A549 treated with GW870086 at 1 μM for 4 hours (cell line): ENCODE results near the gene KRTAP2-4. TPM values are rescaled to one million over a fixed set of nuclear protein-coding genes. Genes with fewer than 3 reads are reported as not detected.

Experiments used
- total RNA-seq: library from RNA; stranded (reverse); fragments of 200-300 nt; extraction: Qiagen RNA extraction; gene quantifications from 5 replicates; pipeline ENCODE4 v1.2.3, GENCODE V29; 2022; ENCODE audit warnings: low read depth

Gene KRTAP2-4, protein sequence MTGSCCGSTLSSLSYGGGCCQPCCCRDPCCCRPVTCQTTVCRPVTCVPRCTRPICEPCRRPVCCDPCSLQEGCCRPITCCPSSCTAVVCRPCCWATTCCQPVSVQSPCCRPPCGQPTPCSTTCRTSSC
- total RNA-seq: not detected in 5 replicates

GRCh38 chr17:41065829-41066624 is at the start of gene KRTAP2-4:
TSS of gene KRTAP2-4 (minus strand) at chr17:41065879. CDS start at chr17:41065845, 34 bp downstream.

GRCh38 chr17:41105347-41105746 is 39.7 kb upstream of the KRTAP2-4 start, which contains the start of gene KRTAP4-9:
TSS of gene KRTAP4-9 (plus strand) at chr17:41105389. CDS start at chr17:41105389, 0 bp downstream.

GRCh38 chr17:41101586-41102259 is 36.0 kb upstream of the KRTAP2-4 start, which contains the start of gene KRTAP4-16:
TSS of gene KRTAP4-16 (minus strand) at chr17:41102209. CDS start at chr17:41102209, 0 bp downstream.

GRCh38 chr17:41098042-41098441 is 32.4 kb upstream of the KRTAP2-4 start, which contains the start of gene KRTAP4-8:
TSS of gene KRTAP4-8 (minus strand) at chr17:41098142. CDS start at chr17:41098084, 58 bp downstream.

DNA sequence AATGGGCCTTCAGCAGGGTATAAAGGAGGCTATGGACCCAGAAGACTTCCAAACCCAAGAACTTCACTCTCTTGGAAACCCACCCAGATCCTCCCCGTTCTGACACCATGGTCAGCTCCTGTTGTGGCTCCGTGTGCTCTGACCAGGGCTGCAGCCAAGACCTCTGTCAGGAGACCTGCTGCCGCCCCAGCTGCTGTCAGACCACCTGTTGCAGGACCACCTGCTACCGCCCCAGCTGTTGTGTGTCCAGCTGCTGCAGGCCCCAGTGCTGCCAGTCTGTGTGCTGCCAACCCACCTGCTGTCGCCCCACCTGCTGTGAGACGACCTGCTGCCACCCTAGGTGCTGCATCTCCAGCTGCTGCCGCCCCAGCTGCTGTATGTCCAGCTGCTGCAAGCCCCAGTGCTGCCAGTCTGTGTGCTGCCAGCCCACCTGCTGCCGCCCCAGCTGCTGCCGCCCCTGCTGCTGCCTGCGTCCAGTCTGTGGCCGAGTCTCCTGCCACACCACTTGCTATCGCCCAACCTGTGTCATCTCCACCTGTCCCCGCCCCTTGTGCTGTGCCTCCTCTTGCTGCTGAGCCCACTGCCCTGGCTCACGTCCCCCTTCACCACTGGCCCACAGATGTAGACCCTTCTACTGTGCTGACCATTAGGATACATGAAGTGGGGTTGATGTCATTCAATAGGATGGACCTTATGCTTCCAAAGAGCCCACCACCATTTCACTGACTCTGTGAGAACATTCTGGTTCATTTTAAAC is 18.6 kb upstream of the KRTAP2-4 start, which contains the start of gene KRTAP4-7:
KRTAP4-7 (plus strand) TSS at position 51 of the 757 bp plus-strand sequence; CDS start at position 108, 57 bp downstream.

GRCh38 chr17:41060052-41060604 is 5.6 kb downstream of the KRTAP2-4 start, which contains the start of gene KRTAP2-3:
TSS of gene KRTAP2-3 (minus strand) at chr17:41060114. CDS start at chr17:41060050, 64 bp downstream.

GRCh38 chr17:41055130-41055529 is 10.5 kb downstream of the KRTAP2-4 start, which contains the start of gene KRTAP2-2:
TSS of gene KRTAP2-2 (minus strand) at chr17:41055230. CDS start at chr17:41055211, 19 bp downstream.

GRCh38 chr17:41046735-41047465 is 18.8 kb downstream of the KRTAP2-4 start, which contains the start of gene KRTAP2-1:
TSS of gene KRTAP2-1 (minus strand) at chr17:41047316. CDS start at chr17:41047267, 49 bp downstream.

GRCh38 chr17:41040783-41041571 is 24.7 kb downstream of the KRTAP2-4 start, which contains the start of gene KRTAP1-1:
TSS of gene KRTAP1-1 (minus strand) at chr17:41041450. CDS start at chr17:41041397, 53 bp downstream.

DNA sequence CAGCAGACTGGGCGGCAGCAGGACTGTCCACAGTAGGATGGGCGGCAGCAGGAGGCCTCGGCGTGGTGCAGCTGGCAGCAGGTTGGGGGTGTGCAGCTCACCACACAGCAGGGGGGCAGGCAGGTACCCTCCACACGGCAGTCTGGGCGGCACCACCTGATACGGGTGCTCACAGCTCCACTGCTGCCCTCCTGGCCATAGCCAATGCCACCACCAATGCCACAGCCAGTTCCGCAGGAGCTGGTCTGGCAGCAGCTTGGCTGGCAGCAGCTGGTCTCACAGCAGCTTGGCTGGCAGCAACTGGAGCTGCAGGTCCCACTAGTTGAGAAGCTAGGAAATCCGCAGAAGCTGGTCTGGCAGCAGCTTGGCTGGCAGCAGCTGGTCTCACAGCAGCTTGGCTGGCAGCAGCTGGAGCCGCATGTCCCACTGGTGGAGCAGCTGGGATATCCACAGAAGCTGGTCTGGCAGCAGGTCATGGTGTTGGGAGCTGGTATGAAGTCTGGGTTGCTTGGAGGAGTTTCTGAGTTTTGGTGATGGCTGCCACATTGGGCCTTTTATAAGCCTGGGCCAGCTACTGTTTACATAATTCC is 31.2 kb downstream of the KRTAP2-4 start, which contains the start of gene KRTAP1-3:
KRTAP1-3 (minus strand) TSS at position 529 of the 590 bp plus-strand sequence; CDS start at position 476, 53 bp downstream.

GRCh38 chr17:41029633-41030245 is 35.9 kb downstream of the KRTAP2-4 start, which contains the start of gene KRTAP1-4:
TSS of gene KRTAP1-4 (minus strand) at chr17:41030195. CDS start at chr17:41030078, 117 bp downstream.

DNA sequence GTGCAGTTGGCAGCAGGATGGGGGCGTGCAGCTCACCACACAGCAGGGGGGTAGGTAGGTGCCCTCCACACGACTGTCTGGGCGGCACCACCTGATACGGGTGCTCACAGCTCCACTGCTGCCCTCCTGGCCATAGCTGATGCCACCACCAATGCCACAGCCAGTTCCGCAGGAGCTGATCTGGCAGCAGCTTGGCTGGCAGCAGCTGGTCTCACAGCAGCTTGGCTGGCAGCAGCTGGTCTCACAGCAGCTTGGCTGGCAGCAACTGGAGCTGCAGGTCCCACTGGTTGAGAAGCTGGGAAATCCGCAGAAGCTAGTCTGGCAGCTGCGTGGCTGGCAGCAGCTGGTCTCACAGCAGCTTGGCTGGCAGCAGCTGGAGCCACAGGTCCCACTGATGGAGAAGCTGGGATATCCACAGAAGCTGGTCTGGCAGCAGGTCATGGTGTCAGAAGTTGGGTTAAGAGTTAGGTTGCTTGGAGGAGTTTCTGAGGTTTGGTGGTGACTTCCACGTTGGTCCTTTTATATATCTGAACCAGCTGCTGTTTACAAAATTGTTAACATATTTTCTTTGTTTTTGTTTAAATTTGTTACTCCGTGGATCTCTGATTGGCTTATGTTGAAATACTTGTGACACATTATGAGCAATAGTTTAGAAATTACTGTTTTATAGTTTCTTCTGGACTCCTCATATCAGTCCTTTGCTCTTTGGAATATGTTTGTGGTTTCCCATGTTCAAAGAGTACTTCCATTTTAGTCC is 38.8 kb downstream of the KRTAP2-4 start, which contains the start of gene KRTAP1-5:
KRTAP1-5 (minus strand) TSS at position 494 of the 757 bp plus-strand sequence; CDS start at position 441, 53 bp downstream.

Other genes with a start within 250 kb of the KRTAP2-4 start
- gene KRT10, start 243.3 kb downstream of the KRTAP2-4 start, total RNA-seq: 93.1 to 121 TPM (median 103 TPM) in 5 replicates
- not detected in 5 replicates for gene KRT12, start 198.7 kb downstream of the KRTAP2-4 start, total RNA-seq
- 0.10 to 0.53 TPM (median 0.27 TPM) in 5 replicates for gene KRT20, start 180.6 kb downstream of the KRTAP2-4 start, total RNA-seq
- 0.14 to 0.19 TPM in 2 of 5 replicates, not detected in the others for gene KRT23, start 128.2 kb downstream of the KRTAP2-4 start, total RNA-seq
- not detected in 5 replicates for gene KRT39, start 98.9 kb downstream of the KRTAP2-4 start, total RNA-seq
- gene KRT40, start 81.6 kb downstream of the KRTAP2-4 start, total RNA-seq: not detected in 5 replicates
- not detected in 5 replicates for gene KRTAP3-3, start 71.7 kb downstream of the KRTAP2-4 start, total RNA-seq
- gene KRTAP3-2, start 66.0 kb downstream of the KRTAP2-4 start, total RNA-seq: 0.28 to 0.34 TPM (median 0.31 TPM) in 3 of 5 replicates, not detected in the others
- not detected in 5 replicates for gene KRTAP3-1, start 56.8 kb downstream of the KRTAP2-4 start, total RNA-seq
- not detected in 5 replicates for gene KRTAP1-5, start 38.7 kb downstream of the KRTAP2-4 start, total RNA-seq
- gene KRTAP1-4, start 35.7 kb downstream of the KRTAP2-4 start, total RNA-seq: not detected in 5 replicates
- 0.15 TPM in 1 of 5 replicates, not detected in the others for gene KRTAP1-3, start 31.0 kb downstream of the KRTAP2-4 start, total RNA-seq
- gene KRTAP1-1, start 24.4 kb downstream of the KRTAP2-4 start, total RNA-seq: not detected in 5 replicates
- gene KRTAP2-1, start 18.6 kb downstream of the KRTAP2-4 start, total RNA-seq: not detected in 5 replicates
- not detected in 5 replicates for gene KRTAP2-2, start 10.6 kb downstream of the KRTAP2-4 start, total RNA-seq
- gene KRTAP2-3, start 5.8 kb downstream of the KRTAP2-4 start, total RNA-seq: not detected in 5 replicates
- gene KRTAP4-7, start 18.3 kb upstream of the KRTAP2-4 start, total RNA-seq: not detected in 5 replicates
- not detected in 5 replicates for gene KRTAP4-8, start 32.3 kb upstream of the KRTAP2-4 start, total RNA-seq
- not detected in 5 replicates for gene KRTAP4-16, start 36.3 kb upstream of the KRTAP2-4 start, total RNA-seq
- not detected in 5 replicates for gene KRTAP4-9, start 39.5 kb upstream of the KRTAP2-4 start, total RNA-seq
- not detected in 5 replicates for gene KRTAP4-11, start 52.5 kb upstream of the KRTAP2-4 start, total RNA-seq
- gene KRTAP4-12, start 58.3 kb upstream of the KRTAP2-4 start, total RNA-seq: not detected in 5 replicates
- gene KRTAP4-6, start 74.7 kb upstream of the KRTAP2-4 start, total RNA-seq: not detected in 5 replicates
- gene KRTAP4-5, start 83.9 kb upstream of the KRTAP2-4 start, total RNA-seq: not detected in 5 replicates
- not detected in 5 replicates for gene KRTAP4-4, start 94.9 kb upstream of the KRTAP2-4 start, total RNA-seq
- not detected in 5 replicates for gene KRTAP4-3, start 102.3 kb upstream of the KRTAP2-4 start, total RNA-seq
- not detected in 5 replicates for gene KRTAP4-2, start 112.3 kb upstream of the KRTAP2-4 start, total RNA-seq
- gene KRTAP4-1, start 119.0 kb upstream of the KRTAP2-4 start, total RNA-seq: 0.20 to 0.22 TPM in 2 of 5 replicates, not detected in the others
- gene KRTAP9-1, start 124.0 kb upstream of the KRTAP2-4 start, total RNA-seq: not detected in 5 replicates
- gene KRTAP9-2, start 160.8 kb upstream of the KRTAP2-4 start, total RNA-seq: not detected in 5 replicates
- not detected in 5 replicates for gene KRTAP9-3, start 166.6 kb upstream of the KRTAP2-4 start, total RNA-seq
- not detected in 5 replicates for gene KRTAP9-8, start 172.1 kb upstream of the KRTAP2-4 start, total RNA-seq
- gene KRTAP9-4, start 183.8 kb upstream of the KRTAP2-4 start, total RNA-seq: not detected in 5 replicates
- not detected in 5 replicates for gene KRTAP9-9, start 189.5 kb upstream of the KRTAP2-4 start, total RNA-seq
- not detected in 5 replicates for gene KRTAP9-6, start 199.5 kb upstream of the KRTAP2-4 start, total RNA-seq
- not detected in 5 replicates for gene KRTAP9-7, start 209.8 kb upstream of the KRTAP2-4 start, total RNA-seq
- not detected in 5 replicates for gene KRTAP29-1, start 237.0 kb upstream of the KRTAP2-4 start, total RNA-seq
- gene KRTAP16-1, start 243.4 kb upstream of the KRTAP2-4 start, total RNA-seq: not detected in 5 replicates
- gene KRTAP17-1, start 249.8 kb upstream of the KRTAP2-4 start, total RNA-seq: not detected in 5 replicates